Ascending aorta (tissue), 2 donors: Measurements from ENCODE around the gene SYNPO2. TPM values are rescaled to one million over a fixed set of nuclear protein-coding genes. Genes with fewer than 3 reads are reported as not detected.

ENCODE experiments used
- DNase-seq, 2 donors: peaks; one replicate each; pipeline ENCODE4 v3.0.0-alpha.2; 2019; ENCODE audit warnings: low spot score in 2 of 2
- H3K27ac ChIP-seq, 2 donors: fragments of 200-600 bp; sonication (generic); one replicate each; pipeline ENCODE4 v1.5.1; 2016 to 2017; ENCODE audit warnings: mild to moderate bottlenecking in 1 of 2
- H3K27me3 ChIP-seq: fragments of 200-600 bp; sonication (generic); one replicate; pipeline ENCODE4 v1.5.1; 2017
- H3K36me3 ChIP-seq, 2 donors: fragments of 200-600 bp; sonication (generic); one replicate each; pipeline ENCODE4 v1.5.1; 2016
- H3K4me1 ChIP-seq, 2 donors: fragments of 200-600 bp; sonication (generic); one replicate each; pipeline ENCODE4 v1.5.1; 2016 to 2017; ENCODE audit warnings: mild to moderate bottlenecking in 1 of 2
- H3K4me3 ChIP-seq, 2 donors: fragments of 200-600 bp; sonication (generic); one replicate each; pipeline ENCODE4 v1.5.1; 2016 to 2017; ENCODE audit warnings: mild to moderate bottlenecking in 1 of 2
- H3K9me3 ChIP-seq, 2 donors: fragments of 200-600 bp; sonication (generic); one replicate each; pipeline ENCODE4 v1.5.1; 2016
- CTCF ChIP-seq, 3 experiments: fragments of 200-600 bp in 2 of 3; fragments of 450-650 bp in 1 of 3; sonication (generic) in 2 of 3; IDR thresholded peaks; one replicate each; pipeline ENCODE4 v1.5.1; 2016 to 2019; ENCODE audit warnings: antibody characterized with exemption in 3 of 3, mild to moderate bottlenecking in 1 of 3, moderate library complexity in 1 of 3
- intact Hi-C: fragments of 100-400 bp; cut with DNase I; formaldehyde crosslinking; loops from one replicate; pipeline ENCODE4 v1.15.1; 2023
- total RNA-seq: library from RNA; depleted of rRNA; stranded (reverse); fragments of >200 nt; gene quantifications from one replicate; pipeline ENCODE4 v1.1.0, GENCODE V29; 2016

The SYNPO2 gene
- total RNA-seq, 1 donor from 2014 or later = 178 TPM

GRCh38 chr4:118985170-118986000 lies 96.7 kb downstream of the SYNPO2 start:
- H3K36me3 ChIP-seq = peaks cover 0 to under 1% of the 10 kb centered on the region in 2 donors
- no peaks in the 10 kb centered on the region for H3K27me3 ChIP-seq
- H3K27ac ChIP-seq = peak overlapping the region; percentile 95 to 96
- H3K4me3 ChIP-seq = no peak overlapping the region
- H3K4me1 ChIP-seq = peaks cover 33 to 78% of the 10 kb centered on the region in 2 donors
- H3K9me3 ChIP-seq = no peaks in the 10 kb centered on the region
- intact Hi-C loops = loop anchor here (5.0 to 10.0 kb wide), 2 partner anchors 42 to 509 kb away; no protein-coding TSS in a partner anchor
- no peak for TF ChIP-seq CTCF (IDR thresholded peaks at IDR 0.05)
- DNase-seq = no peak

GRCh38 chr4:118987959-118988634 lies 99.4 kb downstream of the SYNPO2 start:
- no peak for TF ChIP-seq CTCF (IDR thresholded peaks at IDR 0.05)
- intact Hi-C loops = loop anchor here (2.0 to 10.0 kb wide), 3 partner anchors 39 to 507 kb away; no protein-coding TSS in a partner anchor
- Histone ChIP-seq H3K36me3 (peaks cover 0 to 5% of the 10 kb centered on the region in 2 donors), H3K4me3 (no peak overlapping the region), H3K27me3 (no peaks in the 10 kb centered on the region), H3K9me3 (no peaks in the 10 kb centered on the region), H3K4me1 (peaks cover 19 to 65% of the 10 kb centered on the region in 2 donors), H3K27ac (peak overlapping the region; percentile 95 to 96)
- no peak for DNase-seq

GRCh38 chr4:118988635-118988972 lies 100.0 kb downstream of the SYNPO2 start:
- peak overlapping the region in 1 of 2 donors; percentile 3 for H3K4me3 ChIP-seq
- no peaks in the 10 kb centered on the region for H3K9me3 ChIP-seq
- H3K27ac ChIP-seq = peak overlapping the region; percentile 95 to 96
- intact Hi-C loops = loop anchor here (2.0 to 10.0 kb wide), 3 partner anchors 39 to 506 kb away; no protein-coding TSS in a partner anchor
- TF ChIP-seq CTCF (IDR thresholded peaks at IDR 0.05) = no peak
- no peak for DNase-seq
- H3K27me3 ChIP-seq = no peaks in the 10 kb centered on the region
- H3K4me1 ChIP-seq = peaks cover 19 to 61% of the 10 kb centered on the region in 2 donors
- H3K36me3 ChIP-seq = peaks cover 0 to 5% of the 10 kb centered on the region in 2 donors

GRCh38 chr4:118989098-118990080 lies 100.7 kb downstream of the SYNPO2 start:
- H3K4me1 ChIP-seq = peaks cover 16 to 57% of the 10 kb centered on the region in 2 donors
- H3K27ac ChIP-seq = peak overlapping the region; percentile 95 to 96
- TF ChIP-seq CTCF (IDR thresholded peaks at IDR 0.05) = no peak
- no peaks in the 10 kb centered on the region for H3K9me3 ChIP-seq
- no peak for DNase-seq
- H3K36me3 ChIP-seq = peaks cover 0 to 5% of the 10 kb centered on the region in 2 donors
- H3K27me3 ChIP-seq = no peaks in the 10 kb centered on the region
- intact Hi-C loops = loop anchor here (2.0 to 10.0 kb wide), 3 partner anchors 38 to 505 kb away; no protein-coding TSS in a partner anchor
- H3K4me3 ChIP-seq = peak overlapping the region in 1 of 2 donors; percentile 3

GRCh38 chr4:118991686-118992085 lies 103.0 kb downstream of the SYNPO2 start:
- H3K9me3 ChIP-seq = no peaks in the 10 kb centered on the region
- H3K27ac ChIP-seq = peak overlapping the region; percentile 94 to 95
- H3K36me3 ChIP-seq = peaks cover 0 to 5% of the 10 kb centered on the region in 2 donors
- intact Hi-C loops = no loop called here
- no peaks in the 10 kb centered on the region for H3K27me3 ChIP-seq
- no peak for DNase-seq
- H3K4me1 ChIP-seq = peaks cover 8 to 41% of the 10 kb centered on the region in 2 donors
- no peak overlapping the region for H3K4me3 ChIP-seq
- no peak for TF ChIP-seq CTCF (IDR thresholded peaks at IDR 0.05)
